ENCODE data around the gene PDE4D.
"Not testable (repeated sequence)": the region's sequence is repeated elsewhere in the genome, so short reads cannot be mapped to it uniquely, and the experiment has no call there.

PDE4D gene

GRCh38 chr5:59582746-59583145 lies 310.8 kb downstream of the PDE4D start:
- H3K9me3 ChIP-seq, result no peaks in the 10 kb centered on the region
- no peaks in the 10 kb centered on the region for H3K27me3 ChIP-seq
- H3K27ac ChIP-seq, result no peak overlapping the region
- H3K9ac ChIP-seq, result no peak overlapping the region
- no peaks in the 10 kb centered on the region for H3K36me3 ChIP-seq
- H3K4me1 ChIP-seq, result no peaks in the 10 kb centered on the region
- H4K20me1 ChIP-seq, result no peaks in the 10 kb centered on the region
- no peak overlapping the region for H3K4me2 ChIP-seq
- TF ChIP-seq Cebpa-rat (IDR thresholded peaks at IDR 0.05), result no peak
- no peak overlapping the region for H3K4me3 ChIP-seq

DNA sequence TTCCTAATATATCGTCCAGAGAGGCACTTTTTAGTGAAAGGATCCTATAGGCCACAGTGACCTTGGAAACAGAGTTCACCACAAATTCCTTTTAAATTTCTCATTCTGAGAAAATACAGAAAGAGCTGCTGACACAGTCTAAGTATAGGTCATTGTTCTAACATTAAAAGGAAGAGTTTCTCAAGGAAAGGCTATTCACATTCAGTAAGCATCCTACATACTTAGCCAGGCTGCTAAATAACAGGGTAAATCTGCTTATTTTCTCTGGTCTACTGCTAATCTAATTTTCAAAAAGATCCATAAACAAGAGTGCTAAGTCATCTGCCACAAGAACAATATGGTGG lies 313.7 kb downstream of the PDE4D start:
- Histone ChIP-seq H3K27me3 (no peaks in the 10 kb centered on the region), H3K9ac (no peak overlapping the region), H3K27ac (no peak overlapping the region), H3K36me3 (no peaks in the 10 kb centered on the region), H4K20me1 (no peaks in the 10 kb centered on the region), H3K4me3 (no peak overlapping the region), H3K4me2 (no peak overlapping the region), H3K9me3 (no peaks in the 10 kb centered on the region), H3K4me1 (no peaks in the 10 kb centered on the region)
- TF ChIP-seq Cebpa-rat (IDR thresholded peaks at IDR 0.05), result no peak

- Histone ChIP-seq H3K4me3 (no peak overlapping the region), H3K9ac (no peak overlapping the region), H4K20me1 (no peaks in the 10 kb centered on the region), H3K4me2 (no peak overlapping the region), H3K27me3 (no peaks in the 10 kb centered on the region), H3K4me1 (no peaks in the 10 kb centered on the region), H3K36me3 (no peaks in the 10 kb centered on the region), H3K9me3 (no peaks in the 10 kb centered on the region), H3K27ac (no peak overlapping the region)
- no peak for TF ChIP-seq Cebpa-rat (IDR thresholded peaks at IDR 0.05)
Observed at GRCh38 chr5:59579101-59579823, 314.3 kb downstream of the PDE4D start.

DNA sequence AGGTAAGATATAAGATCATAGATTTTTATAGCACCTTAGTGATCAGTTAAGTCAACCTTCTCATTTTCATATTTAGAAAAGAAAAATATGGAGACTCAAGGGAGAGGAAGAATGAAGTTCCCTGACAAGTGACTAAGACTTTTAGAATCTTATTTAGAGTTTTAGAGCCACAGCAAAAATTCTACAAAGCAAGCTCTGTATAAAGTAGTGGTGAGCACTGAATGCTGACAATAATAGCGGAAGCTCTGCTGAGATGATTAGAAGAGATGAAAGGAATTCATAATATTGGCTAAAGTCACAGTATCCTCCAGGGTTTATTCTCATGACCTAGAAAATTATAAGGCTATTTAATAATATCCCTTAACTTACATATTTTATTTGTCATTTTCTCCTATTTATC lies 316.0 kb downstream of the PDE4D start:
- TF ChIP-seq Cebpa-rat (IDR thresholded peaks at IDR 0.05), result no peak
- H4K20me1 ChIP-seq, result no peaks in the 10 kb centered on the region
- no peak overlapping the region for H3K9ac ChIP-seq
- no peaks in the 10 kb centered on the region for H3K9me3 ChIP-seq
- no peaks in the 10 kb centered on the region for H3K36me3 ChIP-seq
- H3K4me3 ChIP-seq, result no peak overlapping the region
- no peaks in the 10 kb centered on the region for H3K27me3 ChIP-seq
- no peak overlapping the region for H3K27ac ChIP-seq
- H3K4me2 ChIP-seq, result no peak overlapping the region
- no peaks in the 10 kb centered on the region for H3K4me1 ChIP-seq

DNA sequence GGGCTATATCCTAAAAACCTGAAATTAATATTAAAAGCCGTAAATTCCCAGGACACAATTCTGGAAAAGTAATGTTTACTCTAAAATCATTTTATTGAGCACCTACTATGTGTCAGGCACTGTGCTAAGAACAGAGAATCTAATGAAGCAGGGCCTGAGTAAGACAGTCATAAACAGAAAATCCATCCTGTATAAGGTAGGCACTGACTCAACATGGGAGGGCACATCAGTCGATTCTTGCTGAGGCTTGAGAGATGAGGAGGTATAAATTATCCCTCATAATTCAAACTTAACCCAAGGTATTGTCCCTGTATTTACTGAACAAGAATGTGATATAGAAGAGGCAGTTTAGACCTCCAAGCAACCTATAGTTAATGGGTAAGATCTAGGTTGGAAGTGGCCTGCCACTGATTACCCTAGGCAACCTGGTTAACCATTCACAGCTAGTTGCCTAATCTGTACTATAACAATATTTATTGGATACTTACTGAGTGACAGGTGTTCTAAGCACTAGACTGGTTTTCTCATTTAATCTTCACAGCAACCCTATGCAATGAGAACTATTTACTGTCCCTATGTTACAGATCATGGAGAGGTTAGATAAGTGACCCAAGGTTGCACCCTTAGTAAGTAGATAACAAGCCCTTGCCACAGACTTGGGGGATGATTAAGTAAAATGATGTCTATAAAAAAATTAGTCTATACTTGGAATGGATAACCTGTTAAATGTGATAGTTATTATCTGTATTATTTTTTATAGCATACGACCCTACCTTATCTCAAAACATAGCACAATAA lies 317.7 kb downstream of the PDE4D start:
- H3K9ac ChIP-seq, result no peak overlapping the region
- no peak overlapping the region for H3K4me3 ChIP-seq
- no peaks in the 10 kb centered on the region for H3K36me3 ChIP-seq
- no peaks in the 10 kb centered on the region for H3K4me1 ChIP-seq
- no peak for TF ChIP-seq Cebpa-rat (IDR thresholded peaks at IDR 0.05)
- no peaks in the 10 kb centered on the region for H3K27me3 ChIP-seq
- no peaks in the 10 kb centered on the region for H3K9me3 ChIP-seq
- H4K20me1 ChIP-seq, result no peaks in the 10 kb centered on the region
- H3K27ac ChIP-seq, result no peak overlapping the region
- H3K4me2 ChIP-seq, result no peak overlapping the region

DNA sequence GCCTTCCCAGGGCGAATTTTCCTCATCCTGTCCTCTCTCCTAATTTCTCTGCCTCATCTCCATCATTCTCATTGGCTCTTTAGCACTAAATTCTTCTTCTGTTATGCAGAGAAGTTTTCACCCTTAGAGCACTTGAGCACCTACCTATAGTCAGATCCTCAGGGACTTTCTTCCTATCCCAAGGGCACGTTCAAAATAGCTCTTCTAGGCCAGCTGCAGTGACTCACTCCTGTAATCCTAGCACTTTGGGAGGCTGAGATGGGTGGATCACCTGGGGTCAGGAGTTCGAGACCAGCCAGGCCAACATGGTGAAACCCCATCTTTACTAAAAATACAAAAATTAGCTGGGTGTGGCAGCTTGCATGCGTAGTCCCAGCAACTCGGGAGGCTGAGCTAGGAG lies 320.0 kb downstream of the PDE4D start:
- not testable (repeated sequence) for H3K4me1 ChIP-seq, H3K9me3 ChIP-seq, H3K4me3 ChIP-seq, H3K27me3 ChIP-seq, H4K20me1 ChIP-seq, H3K4me2 ChIP-seq, H3K36me3 ChIP-seq, H3K9ac ChIP-seq, H3K27ac ChIP-seq

DNA sequence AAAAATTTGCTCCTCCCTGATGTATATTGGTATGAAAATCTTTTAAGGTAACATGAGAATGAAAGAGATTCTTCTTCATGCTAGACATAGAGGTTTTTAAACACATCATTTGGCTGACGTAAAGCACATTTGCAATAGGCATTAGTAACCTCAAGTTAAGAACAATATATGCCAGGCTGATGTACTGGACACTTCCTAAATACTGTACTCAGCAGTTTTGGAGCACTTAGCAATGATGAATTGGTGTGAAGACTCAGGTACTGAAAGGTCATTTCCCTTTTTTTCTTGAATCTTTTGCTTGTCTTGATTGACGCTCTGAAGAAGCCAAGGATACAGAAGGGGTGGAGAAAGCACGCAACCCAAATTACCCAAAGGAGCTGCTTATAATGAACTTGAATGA lies 322.5 kb downstream of the PDE4D start:
- Histone ChIP-seq H3K4me2 (no peak overlapping the region), H3K36me3 (no peaks in the 10 kb centered on the region), H3K9ac (no peak overlapping the region), H3K27me3 (no peaks in the 10 kb centered on the region), H3K27ac (no peak overlapping the region), H3K4me1 (no peaks in the 10 kb centered on the region), H3K4me3 (no peak overlapping the region), H3K9me3 (no peaks in the 10 kb centered on the region), H4K20me1 (no peaks in the 10 kb centered on the region)
- no peak for TF ChIP-seq Cebpa-rat (IDR thresholded peaks at IDR 0.05)

- Histone ChIP-seq H3K27me3 (no peaks in the 10 kb centered on the region), H3K27ac (no peak overlapping the region), H3K4me1 (no peaks in the 10 kb centered on the region), H3K9me3 (no peaks in the 10 kb centered on the region), H4K20me1 (no peaks in the 10 kb centered on the region), H3K4me3 (no peak overlapping the region), H3K9ac (no peak overlapping the region), H3K36me3 (no peaks in the 10 kb centered on the region), H3K4me2 (no peak overlapping the region)
- TF ChIP-seq Cebpa-rat (IDR thresholded peaks at IDR 0.05), result no peak
Observed at GRCh38 chr5:59569608-59570334, 323.8 kb downstream of the PDE4D start.

GRCh38 chr5:59569158-59569557 lies 324.4 kb downstream of the PDE4D start:
- no peaks in the 10 kb centered on the region for H3K4me1 ChIP-seq
- no peak for TF ChIP-seq Cebpa-rat (IDR thresholded peaks at IDR 0.05)
- H4K20me1 ChIP-seq, result no peaks in the 10 kb centered on the region
- no peak overlapping the region for H3K4me3 ChIP-seq
- no peaks in the 10 kb centered on the region for H3K9me3 ChIP-seq
- no peak overlapping the region for H3K4me2 ChIP-seq
- H3K36me3 ChIP-seq, result no peaks in the 10 kb centered on the region
- no peak overlapping the region for H3K27ac ChIP-seq
- no peaks in the 10 kb centered on the region for H3K27me3 ChIP-seq
- no peak overlapping the region for H3K9ac ChIP-seq

DNA sequence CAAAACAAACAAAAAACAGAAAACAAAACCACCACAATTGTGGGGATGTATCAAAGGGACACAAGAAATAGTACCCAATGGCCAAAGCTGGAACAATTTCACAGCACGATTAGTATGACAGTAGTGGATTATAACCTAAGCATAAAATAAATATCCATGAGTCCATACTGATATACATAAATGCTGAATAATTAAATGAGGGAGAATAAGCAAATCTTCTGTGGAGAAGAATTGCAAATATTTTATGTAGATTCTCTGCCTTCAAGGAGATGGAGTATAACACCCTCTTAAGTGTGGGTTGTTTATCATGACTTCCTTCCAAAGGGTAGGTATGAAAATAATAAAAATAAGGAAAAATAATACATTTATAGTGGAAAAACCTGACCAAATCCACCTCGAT lies 325.4 kb downstream of the PDE4D start:
- Histone ChIP-seq H3K4me2 (no peak overlapping the region), H3K27me3 (no peaks in the 10 kb centered on the region), H4K20me1 (no peaks in the 10 kb centered on the region), H3K4me3 (no peak overlapping the region), H3K4me1 (peaks cover 8% of the 10 kb centered on the region), H3K27ac (no peak overlapping the region), H3K36me3 (no peaks in the 10 kb centered on the region), H3K9me3 (no peaks in the 10 kb centered on the region), H3K9ac (no peak overlapping the region)
- no peak for TF ChIP-seq Cebpa-rat (IDR thresholded peaks at IDR 0.05)
